DMS114 treated with DMSO at 0.1 percent for 48 hours (cell line): ENCODE data around the gene KCNK2.

Experiments used
- DNase-seq: peaks from one replicate; lab custom pipeline; 2025; ENCODE audit not compliant: unreplicated experiment; lab: John Stamatoyannopoulos, UW

KCNK2 gene

GRCh38 chr1:215094381-215094780 lies 11.8 kb downstream of the KCNK2 start:
- no peak for DNase-seq

GRCh38 chr1:215095524-215095923 lies 13.0 kb downstream of the KCNK2 start:
- DNase-seq, result no peak

GRCh38 chr1:215101511-215101910 lies 19.0 kb downstream of the KCNK2 start:
- no peak for DNase-seq

DNA sequence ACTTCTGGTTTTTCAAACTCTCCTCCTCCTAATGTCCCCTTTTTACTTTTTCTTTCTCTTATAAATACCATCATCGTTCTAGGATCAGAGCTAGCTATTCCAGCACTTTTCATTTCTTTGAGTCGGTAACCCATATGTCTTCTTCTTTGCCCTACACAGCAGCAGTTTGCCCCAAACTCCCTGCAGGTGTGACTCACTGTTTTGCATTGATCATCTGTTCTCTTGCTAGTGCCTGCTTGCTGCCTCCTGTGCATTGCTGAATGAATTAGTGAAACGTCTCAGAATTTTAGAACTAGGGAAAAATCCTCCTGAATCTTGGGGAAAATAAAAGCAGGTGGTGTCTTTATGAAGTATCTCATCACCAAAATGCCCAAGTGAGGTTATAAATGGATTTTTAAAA lies 21.7 kb downstream of the KCNK2 start:
- no peak for DNase-seq

- DNase-seq, result no peak
Measured at GRCh38 chr1:215106067-215106466, 23.5 kb downstream of the KCNK2 start.

DNA sequence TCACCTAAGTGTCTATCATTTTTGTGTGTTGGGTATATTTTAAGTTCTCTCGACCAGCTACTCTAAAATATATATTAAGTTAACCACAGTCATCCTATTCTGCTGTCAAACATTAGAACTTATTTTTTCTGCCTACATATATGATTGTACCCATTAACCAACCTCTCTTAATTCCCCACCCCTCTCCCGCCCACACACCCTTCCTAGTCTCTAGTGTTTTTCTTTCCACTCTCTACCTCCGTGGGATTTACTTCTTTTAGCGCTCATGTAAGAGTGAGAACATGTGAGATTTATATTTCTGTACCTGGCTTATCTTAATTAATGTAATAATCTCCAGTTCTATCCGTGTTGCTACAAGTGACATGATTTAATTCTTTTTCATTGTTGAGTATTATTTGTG lies 26.6 kb downstream of the KCNK2 start:
- no peak for DNase-seq

- DNase-seq, result no peak
Measured at GRCh38 chr1:215111916-215112315, 29.4 kb downstream of the KCNK2 start.

GRCh38 chr1:215113776-215114153 lies 31.2 kb downstream of the KCNK2 start:
- DNase-seq, result no peak

DNA sequence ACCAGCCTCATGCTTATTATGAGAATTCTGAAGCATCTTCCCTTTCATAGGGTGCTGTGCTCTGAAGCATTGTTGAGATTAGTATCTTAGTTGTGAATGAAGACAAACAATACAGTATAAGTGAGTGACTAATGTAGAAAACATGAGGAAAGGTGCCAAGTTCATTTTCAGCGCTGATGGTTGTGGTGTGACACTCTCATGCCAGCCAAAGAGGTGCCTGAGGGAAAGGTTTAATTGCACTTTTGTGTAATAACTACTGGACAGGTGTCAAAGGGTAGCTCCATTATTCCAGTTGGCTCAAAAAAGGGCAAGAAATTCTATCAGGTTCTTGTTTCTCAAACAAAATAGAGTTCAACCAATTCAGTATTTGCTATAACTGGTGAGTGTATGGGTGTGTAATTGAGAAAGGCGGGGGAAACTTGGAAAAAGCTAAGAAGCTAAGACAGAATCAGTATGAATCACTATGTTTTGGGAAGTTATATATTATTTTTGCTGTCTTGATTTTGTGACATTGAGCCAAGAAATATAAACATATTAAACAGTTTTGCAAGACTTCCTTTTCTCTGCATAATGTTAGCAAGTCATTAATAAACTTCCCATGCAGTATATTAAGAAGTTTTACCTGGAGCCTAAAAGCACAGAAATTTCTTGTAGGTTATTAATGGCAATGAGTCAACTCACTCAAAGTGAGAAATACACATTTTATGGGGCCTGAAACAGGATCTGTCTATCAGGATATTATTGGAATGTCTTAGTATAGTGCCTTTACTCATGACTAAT lies 31.8 kb downstream of the KCNK2 start:
- DNase-seq, result no peak

DNA sequence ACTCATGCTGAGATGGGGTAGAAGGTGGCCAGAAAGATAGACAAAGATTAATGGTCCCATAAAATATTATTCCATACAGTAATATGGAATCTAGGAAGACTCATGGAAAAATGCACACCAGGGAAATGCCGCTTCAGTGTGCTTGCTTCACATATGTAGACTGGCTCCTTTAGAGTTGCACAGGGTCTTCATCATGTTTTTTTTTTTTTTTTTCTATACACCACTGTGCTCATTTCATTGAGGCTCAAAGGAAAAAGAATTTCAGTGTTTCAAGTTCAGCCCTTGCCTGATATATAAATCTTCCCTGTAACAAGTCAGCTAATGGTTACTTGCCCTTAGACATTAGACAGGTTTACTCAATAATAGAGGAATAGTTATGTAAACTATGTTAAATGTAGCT lies 33.2 kb downstream of the KCNK2 start:
- DNase-seq, result no peak

DNA sequence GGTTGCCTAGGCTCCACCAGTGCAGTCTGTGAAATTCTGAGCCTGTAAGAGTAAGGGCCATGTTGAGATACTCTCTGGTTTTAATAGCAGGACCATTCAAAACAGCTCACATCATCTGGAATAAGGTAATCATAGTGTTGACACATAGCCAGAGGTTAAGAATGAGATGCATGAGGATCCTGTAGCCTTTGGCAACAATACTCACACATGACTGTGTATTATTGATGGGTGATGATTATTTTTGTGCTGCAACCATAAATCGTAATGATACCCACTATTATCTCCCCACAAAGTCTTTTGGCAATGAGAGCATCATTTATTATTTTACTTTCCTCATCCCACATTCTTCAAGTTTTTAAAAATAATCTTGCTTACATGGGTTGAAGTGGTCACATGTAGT lies 35.5 kb downstream of the KCNK2 start:
- no peak for DNase-seq

- no peak for DNase-seq
Measured at GRCh38 chr1:215119056-215119455, 36.5 kb downstream of the KCNK2 start.

DNA sequence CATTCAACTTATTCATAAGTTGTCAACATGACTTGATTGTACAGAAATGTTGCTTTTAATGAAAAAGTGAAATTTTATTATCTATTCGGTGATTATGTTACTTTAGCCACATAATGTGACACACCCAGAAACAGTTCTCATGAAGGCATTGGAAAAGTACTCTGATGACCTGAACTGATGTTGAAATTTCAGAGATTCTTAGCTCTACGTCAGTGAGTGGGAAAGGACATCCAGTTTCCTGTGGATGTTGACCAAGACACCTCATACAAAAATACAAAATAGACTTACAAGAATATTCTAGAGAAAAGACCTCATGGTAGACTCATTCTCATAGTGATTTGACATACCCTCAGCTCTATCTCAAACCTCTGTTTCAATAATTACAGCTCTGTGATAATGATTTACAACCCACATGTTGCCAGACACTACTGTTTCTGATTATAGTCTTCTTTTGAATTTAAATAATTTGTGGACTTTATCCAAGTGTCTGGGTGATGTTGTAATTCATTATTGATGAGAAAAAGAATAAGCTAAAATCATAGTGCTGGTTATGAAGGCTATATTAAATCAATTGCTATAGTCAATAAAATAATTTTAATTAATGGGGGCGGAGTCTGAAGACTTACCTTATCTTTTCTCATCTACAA lies 37.3 kb downstream of the KCNK2 start:
- no peak for DNase-seq

DNA sequence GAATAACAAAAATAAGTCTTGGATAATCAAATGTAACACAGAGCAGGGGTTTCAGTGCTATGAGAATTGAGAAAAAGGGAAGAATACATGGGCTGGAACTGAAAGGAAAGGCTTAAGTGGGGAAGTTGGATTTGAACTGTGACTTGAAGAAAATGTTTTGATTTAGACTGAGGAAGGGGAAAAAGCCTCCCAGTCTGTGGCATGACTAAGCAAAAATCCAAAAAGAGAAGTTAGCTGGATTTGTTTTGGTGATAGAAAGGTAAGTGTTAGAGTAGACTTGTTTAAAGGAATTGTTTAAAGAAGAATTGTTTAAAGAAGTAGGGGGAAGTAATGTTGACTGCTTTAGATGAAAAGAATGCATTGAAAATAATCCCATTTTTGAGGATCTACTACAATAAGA lies 46.0 kb downstream of the KCNK2 start:
- DNase-seq, result no peak

DNA sequence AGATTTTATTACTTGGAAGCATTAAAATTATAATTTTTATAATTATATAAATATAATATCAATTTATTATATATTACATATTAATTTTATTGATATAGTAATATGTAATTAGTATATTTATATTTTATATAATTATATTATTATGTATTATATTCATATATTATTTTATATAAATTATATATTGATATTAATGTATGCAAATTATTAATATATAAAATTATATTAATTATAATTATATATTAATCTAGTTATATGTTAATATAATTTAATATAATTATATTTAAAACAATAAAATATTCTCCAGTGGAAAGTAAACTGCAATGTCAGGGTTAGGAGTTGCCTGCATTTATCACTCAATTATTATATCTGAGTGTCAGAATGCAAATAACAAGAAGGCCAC lies 48.8 kb downstream of the KCNK2 start:
- DNase-seq, result no peak

DNA sequence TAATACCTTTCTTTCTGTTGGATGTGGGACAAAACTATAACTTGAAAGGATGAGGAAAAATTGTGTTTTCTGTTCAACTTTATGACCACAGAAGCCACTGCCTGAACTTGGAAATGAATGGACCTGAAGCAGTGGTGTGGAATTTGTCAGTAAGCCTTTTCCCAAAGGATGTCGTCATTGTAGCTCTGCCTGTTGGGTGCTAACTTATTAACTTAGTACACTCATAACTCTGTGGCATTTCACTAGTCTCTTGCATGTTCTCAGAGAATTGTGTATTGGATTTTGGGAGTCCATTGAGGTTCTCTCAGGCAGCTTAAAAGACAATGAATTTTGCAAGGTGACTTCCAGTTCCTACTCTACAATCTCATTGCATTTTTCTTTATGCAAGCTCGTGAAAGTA lies 49.6 kb downstream of the KCNK2 start:
- no peak for DNase-seq

DNA sequence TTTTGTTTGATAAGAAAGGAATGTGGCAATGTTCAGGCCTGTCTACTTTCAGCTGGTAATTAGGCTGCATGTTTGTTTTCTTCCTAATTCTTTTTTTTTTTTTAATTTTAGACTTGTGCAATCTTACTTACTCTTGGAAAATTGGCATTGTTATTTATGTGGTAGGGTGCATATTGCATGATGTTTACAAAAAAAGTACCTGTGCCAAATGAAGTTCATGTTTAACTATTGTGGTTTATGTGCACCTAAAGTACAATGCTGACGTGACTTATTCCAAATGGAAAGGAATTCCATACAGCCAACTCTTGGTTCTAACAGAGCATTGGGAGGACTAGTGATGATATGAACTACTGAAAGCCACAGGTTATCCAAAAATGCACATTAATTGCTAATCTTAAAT lies 51.0 kb downstream of the KCNK2 start:
- DNase-seq, result no peak

GRCh38 chr1:215137985-215138384 lies 55.4 kb downstream of the KCNK2 start:
- no peak for DNase-seq

DNA sequence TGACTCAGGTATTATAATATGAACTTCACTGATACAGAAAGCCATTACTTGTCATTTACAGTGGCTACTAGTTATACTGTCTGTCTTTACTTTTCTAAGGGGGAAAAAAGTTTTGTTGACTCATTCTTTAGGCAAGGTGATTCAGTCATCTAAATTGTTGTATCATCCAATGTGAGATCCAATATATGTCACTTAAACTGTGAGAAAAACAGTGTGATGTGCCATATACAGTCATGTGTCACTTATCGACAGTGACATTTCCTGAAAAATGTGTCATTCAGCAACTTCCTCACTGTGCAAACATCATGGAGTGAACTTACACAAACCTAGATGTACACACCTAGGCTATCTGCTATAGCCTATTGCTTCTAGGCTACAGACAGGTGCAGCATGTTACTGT lies 57.6 kb downstream of the KCNK2 start:
- no peak for DNase-seq

GRCh38 chr1:215141460-215141859 lies 58.9 kb downstream of the KCNK2 start:
- DNase-seq, result no peak

- no peak for DNase-seq
Measured at GRCh38 chr1:215143497-215143896, 61.0 kb downstream of the KCNK2 start.

DNA sequence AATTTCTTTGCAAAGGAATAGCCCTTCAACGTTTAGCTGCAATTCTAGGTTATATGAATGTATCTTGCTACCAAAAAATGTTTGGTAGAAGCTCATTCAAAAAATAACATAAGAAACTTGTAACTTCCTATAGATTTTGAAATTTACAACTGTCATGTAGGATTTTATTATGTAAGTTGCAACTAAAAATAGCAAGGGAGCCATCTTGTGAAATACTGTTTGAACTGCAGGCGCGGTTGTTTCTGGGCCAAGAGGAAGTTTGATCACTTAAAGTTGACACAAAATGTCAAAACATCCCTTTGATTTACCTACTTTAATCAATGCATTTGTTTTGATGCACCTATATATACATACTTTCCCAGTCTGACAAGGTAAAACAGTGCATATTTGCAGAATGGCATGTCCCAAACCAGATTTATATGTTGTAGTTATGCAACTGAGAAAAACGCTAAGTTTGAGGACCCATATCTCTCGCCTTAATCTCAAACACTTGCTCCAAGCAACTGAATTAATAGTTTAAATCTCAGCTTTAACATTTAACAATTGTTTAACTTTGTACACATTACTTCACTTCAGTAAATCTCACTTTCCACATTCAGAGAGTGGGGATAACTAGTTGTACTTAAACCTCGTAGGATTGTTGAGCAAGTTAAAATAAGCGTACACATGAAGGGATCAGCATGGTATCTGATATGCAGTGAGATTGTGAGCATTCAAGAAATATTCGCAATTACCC lies 63.9 kb downstream of the KCNK2 start:
- peak; percentile 59 for DNase-seq
